Activated naive CD4-positive, alpha-beta T cell treated with anti-CD3 and anti-CD28 coated beads, Interleukin-2, amount 10 ng/mL, durations not matched to agents 7 days and 5 days (primary cell): ENCODE results near the gene CACNB2.
"Not testable (repeated sequence)": the region's sequence is repeated elsewhere in the genome, so short reads cannot be mapped to it uniquely, and the experiment has no call there.

Source experiments
- CTCF ChIA-PET: fragments of 350-600 bp; sonication (Branson Sonifier 250); formaldehyde crosslinking; loops from one replicate; lab custom pipeline; 2021; ENCODE audit warnings: antibody characterized with exemption; lab: Charles Lee
- DNase-seq: peaks from one replicate; pipeline ENCODE4 v3.0.0-alpha.2; 2020
- H3K27ac Mint-ChIP-seq: one replicate; pipeline ENCODE4 v1.8.0; 2021; ENCODE audit warnings: mild to moderate bottlenecking, moderate library complexity, mixed read lengths
- H3K27me3 Mint-ChIP-seq: one replicate; pipeline ENCODE4 v1.8.0; 2021; ENCODE audit warnings: mild to moderate bottlenecking, mixed read lengths
- H3K36me3 Mint-ChIP-seq: one replicate; pipeline ENCODE4 v1.8.0; 2021; ENCODE audit warnings: mixed read lengths
- H3K4me1 Mint-ChIP-seq: one replicate; pipeline ENCODE4 v1.8.0; 2021; ENCODE audit warnings: mixed read lengths
- H3K4me3 Mint-ChIP-seq: one replicate; pipeline ENCODE4 v1.8.0; 2021; ENCODE audit warnings: mild to moderate bottlenecking, moderate library complexity, mixed read lengths
- H3K9me3 Mint-ChIP-seq: one replicate; pipeline ENCODE4 v1.8.0; 2021; ENCODE audit warnings: mixed read lengths

CACNB2 gene

DNA sequence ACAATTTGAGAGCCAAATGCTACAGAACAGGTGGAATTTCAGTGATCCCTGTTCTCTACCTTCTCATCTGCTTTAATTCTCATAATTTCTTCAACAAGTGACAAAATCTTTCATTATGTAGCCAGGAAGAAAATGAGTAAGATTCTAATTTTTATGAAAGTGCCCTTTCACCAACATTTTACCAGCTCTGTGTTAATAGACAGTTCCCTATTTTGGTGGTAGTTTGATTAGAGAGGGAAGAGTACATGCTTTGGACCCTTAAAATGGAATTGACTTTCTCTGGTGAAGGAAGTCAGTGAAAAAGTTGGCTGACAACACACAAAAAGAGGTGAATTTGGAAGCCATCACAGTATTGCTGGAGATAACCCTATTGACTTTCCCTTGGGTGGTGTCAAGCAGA, 61.7 kb downstream of the CACNB2 start:
- no peak overlapping the region for H3K4me3 Mint-ChIP-seq

DNA sequence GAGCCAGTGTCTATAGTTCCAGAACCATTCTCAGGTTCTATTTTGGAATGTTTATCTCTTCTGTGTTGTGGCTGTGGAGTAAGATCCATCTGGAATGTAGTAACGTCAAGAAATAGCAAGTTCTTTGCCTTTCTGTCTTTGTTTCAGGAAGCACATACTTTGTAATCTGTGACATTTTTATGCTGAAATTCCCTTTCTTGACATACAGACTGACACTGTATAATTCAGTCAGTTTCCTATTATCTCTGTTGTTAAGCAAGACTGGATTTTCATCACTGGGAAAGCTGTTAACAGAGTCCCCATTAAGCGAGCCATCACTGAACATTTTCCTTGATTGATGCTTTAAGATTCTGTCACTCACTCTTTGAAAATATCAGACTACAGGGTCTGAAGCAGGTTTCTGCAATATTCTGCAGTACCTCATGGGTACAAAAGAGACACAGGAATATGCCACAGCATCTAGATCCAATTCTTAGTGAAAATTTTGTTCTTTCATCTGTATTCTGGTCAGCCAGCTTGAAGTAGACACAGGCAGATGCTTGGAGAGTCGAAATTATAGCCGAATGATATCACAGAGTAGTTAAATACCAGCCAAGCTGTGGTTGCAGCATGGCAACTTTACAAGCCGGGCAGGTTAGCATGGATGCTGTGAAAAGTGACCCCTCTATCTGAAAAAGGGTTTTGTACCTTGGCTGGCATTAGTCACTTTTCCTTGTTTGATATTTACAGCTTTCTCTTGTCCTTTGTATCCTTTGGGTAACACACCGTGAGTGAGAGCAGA, 62.6 kb downstream of the CACNB2 start:
- CTCF ChIA-PET, result no interaction called here
- DNase-seq, result no peak
- no peaks in the 10 kb centered on the region for H3K9me3 Mint-ChIP-seq
- no peaks in the 10 kb centered on the region for H3K36me3 Mint-ChIP-seq
- H3K27ac Mint-ChIP-seq, result no peak overlapping the region
- H3K4me1 Mint-ChIP-seq, result no peaks in the 10 kb centered on the region
- no peaks in the 10 kb centered on the region for H3K27me3 Mint-ChIP-seq
- H3K4me3 Mint-ChIP-seq, result no peak overlapping the region

More for the DNA sequence above, 61.7 kb downstream of the CACNB2 start:
- H3K27me3 Mint-ChIP-seq, result no peaks in the 10 kb centered on the region
- DNase-seq, result no peak
- H3K4me1 Mint-ChIP-seq, result no peaks in the 10 kb centered on the region
- CTCF ChIA-PET, result no interaction called here
- no peaks in the 10 kb centered on the region for H3K36me3 Mint-ChIP-seq
- H3K27ac Mint-ChIP-seq, result no peak overlapping the region
- H3K9me3 Mint-ChIP-seq, result no peaks in the 10 kb centered on the region

DNA sequence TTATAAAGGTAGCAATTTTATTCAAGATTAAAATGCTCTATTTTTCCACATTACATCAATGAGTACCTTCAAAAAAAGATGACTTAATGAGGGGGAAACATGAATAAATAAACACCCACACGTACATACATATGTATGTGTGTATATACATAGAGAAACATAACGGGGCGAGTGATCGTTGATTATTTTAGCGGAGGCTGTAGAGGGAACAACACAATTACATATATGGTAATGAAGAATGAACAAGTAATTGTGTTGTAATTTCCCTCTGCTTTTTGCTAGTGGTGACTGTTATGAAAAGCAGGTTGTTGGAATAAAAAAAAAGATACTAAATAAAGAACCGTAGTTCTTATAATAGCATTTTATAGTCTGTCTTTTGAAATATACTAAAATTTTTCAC, 63.2 kb downstream of the CACNB2 start:
- CTCF ChIA-PET, result no interaction called here
- no peaks in the 10 kb centered on the region for H3K36me3 Mint-ChIP-seq

DNA sequence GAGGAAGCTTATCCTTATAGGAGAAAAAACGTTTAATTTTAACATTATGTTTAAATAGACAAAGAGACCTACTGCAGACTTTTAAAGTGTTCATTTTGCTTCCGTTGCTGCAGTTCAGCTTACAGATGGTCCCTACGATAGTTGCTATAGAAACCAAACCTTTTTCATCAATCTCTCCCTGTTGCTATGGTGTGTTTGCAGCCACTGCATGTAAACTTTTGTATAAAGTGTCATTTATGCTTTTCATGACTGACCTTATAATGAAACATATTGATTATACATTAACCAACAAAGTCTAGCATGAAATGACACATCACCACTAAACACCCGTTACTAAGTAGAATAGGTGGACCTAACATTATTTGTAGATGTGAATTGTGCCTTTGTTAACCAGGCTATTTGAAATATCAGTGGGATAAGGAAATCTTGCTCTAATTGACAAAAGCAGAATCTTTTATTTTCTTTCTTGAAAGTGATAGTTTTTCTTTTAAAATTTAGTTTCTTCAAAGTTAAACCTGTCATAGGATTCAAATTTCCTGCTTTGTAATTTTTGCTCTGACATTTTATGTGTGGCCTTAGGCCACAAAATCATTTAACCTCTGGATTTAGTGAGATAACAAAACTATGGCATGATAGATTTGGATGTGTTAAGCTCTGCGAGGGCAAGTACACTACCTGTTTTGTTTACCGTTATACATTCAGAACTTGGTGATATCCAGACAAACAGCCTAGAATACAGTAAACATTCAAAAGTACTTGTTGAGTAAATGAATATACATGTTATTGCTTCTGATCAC, 64.0 kb downstream of the CACNB2 start:
- H3K27ac Mint-ChIP-seq, result no peak overlapping the region
- no peak for DNase-seq
- CTCF ChIA-PET, result no interaction called here
- no peaks in the 10 kb centered on the region for H3K9me3 Mint-ChIP-seq
- H3K27me3 Mint-ChIP-seq, result no peaks in the 10 kb centered on the region
- no peaks in the 10 kb centered on the region for H3K36me3 Mint-ChIP-seq
- H3K4me1 Mint-ChIP-seq, result no peaks in the 10 kb centered on the region
- H3K4me3 Mint-ChIP-seq, result no peak overlapping the region

More for the DNA sequence above, 63.2 kb downstream of the CACNB2 start:
- H3K27me3 Mint-ChIP-seq, result no peaks in the 10 kb centered on the region
- H3K27ac Mint-ChIP-seq, result no peak overlapping the region
- H3K4me1 Mint-ChIP-seq, result no peaks in the 10 kb centered on the region
- no peaks in the 10 kb centered on the region for H3K9me3 Mint-ChIP-seq
- DNase-seq, result no peak
- no peak overlapping the region for H3K4me3 Mint-ChIP-seq

DNA sequence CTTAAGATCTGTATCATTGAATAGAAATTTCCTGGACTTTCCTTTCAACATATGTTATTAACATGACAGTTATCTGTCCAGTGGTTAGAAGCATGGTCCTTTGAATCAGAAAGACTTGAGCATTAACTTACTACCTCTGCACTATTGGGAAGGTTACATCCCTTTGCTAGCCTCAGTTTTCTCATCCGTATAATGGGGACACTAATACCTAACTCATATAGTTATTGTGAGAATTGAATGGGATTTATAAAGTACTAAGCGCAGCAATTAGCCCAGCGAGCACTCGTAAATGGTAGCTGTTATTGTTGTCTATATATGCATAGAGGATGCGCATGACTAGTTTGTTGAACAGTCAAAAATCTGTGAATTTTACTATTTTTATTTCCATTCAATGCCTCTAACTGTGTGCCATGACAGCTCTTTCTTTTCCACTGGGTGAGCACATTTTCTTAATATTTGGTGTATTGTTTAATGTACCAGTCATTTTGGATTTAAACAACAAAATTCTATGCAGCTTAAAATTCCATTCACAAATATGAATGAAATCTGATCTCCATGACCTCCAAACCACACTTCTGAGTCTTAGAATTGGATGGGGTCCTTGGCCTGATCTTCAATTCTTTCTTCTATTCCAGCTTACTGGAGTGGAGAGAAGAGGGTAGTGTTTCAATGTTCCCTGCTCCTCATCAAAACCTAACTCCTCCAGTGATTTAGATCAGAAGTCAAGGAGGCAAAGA, 65.0 kb downstream of the CACNB2 start:
- DNase-seq, result no peak
- H3K27ac Mint-ChIP-seq, result no peak overlapping the region
- H3K9me3 Mint-ChIP-seq, result no peaks in the 10 kb centered on the region
- no peak overlapping the region for H3K4me3 Mint-ChIP-seq
- no peaks in the 10 kb centered on the region for H3K4me1 Mint-ChIP-seq
- CTCF ChIA-PET, result no interaction called here
- H3K27me3 Mint-ChIP-seq, result no peaks in the 10 kb centered on the region
- H3K36me3 Mint-ChIP-seq, result no peaks in the 10 kb centered on the region

DNA sequence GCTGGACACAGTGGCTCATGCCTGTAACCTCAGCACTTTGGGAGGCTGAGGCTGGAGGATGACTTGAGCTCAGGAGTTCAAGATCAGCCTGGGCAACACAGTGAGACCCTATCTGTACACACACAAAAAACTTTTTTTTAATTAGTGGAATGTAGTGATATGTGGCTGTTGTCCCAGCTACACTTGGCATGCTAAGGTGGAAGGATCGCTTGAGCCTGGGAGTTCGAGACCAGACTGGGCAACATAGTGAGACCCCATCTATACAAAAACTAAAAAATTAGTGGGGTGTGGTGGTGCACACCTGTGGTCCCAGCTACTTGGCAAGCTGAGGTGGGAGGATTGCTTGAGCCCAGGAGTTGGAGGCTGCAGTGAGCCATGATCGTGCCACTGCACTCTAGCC, 68.0 kb downstream of the CACNB2 start:
- CTCF ChIA-PET, H3K4me3 Mint-ChIP-seq: not testable (repeated sequence)

DNA sequence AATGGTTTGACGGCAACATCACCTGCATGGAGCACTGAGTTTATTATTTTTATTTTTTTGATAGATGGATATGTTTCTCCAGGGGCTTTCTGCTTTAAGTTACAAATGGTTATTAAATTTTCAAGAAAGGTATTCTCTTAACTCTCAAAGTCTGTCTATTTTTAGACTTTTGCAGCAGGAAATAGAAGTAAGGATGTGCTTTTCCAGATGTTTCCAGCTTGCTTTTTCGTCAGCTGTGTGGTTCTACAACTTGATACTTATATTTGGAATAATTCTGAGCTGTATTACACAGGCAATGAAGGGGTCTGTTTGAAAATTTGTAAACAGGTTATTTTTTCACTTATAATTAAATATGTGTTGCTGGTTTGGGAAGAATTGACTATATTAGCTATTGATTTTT, 69.0 kb downstream of the CACNB2 start:
- H3K4me1 Mint-ChIP-seq, result no peaks in the 10 kb centered on the region
- H3K4me3 Mint-ChIP-seq, result no peak overlapping the region
- H3K9me3 Mint-ChIP-seq, result no peaks in the 10 kb centered on the region
- no peaks in the 10 kb centered on the region for H3K36me3 Mint-ChIP-seq
- CTCF ChIA-PET, result no interaction called here
- DNase-seq, result no peak
- H3K27ac Mint-ChIP-seq, result no peak overlapping the region
- H3K27me3 Mint-ChIP-seq, result no peaks in the 10 kb centered on the region

More for the DNA sequence above, 68.0 kb downstream of the CACNB2 start:
- H3K4me1 Mint-ChIP-seq, H3K9me3 Mint-ChIP-seq, H3K36me3 Mint-ChIP-seq, DNase-seq, H3K27me3 Mint-ChIP-seq, H3K27ac Mint-ChIP-seq: not testable (repeated sequence)

DNA sequence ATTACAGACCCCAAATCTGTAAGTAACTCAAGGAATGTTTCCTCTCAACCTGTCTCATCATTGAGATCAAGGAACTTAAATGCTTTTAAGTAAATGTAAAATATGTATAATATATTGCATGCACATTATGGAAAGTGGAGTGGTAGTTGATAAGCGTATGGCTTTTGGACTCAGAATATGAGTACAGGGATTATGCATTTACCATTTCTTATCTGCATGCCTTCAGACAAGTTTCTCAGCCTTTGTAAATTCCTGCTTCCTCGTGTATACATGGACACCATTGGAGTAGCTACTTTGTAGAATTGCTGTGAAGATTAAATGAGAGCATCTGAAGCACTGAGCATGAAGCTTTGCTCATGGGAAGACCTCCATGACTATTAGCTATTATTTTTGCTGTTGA, 70.5 kb downstream of the CACNB2 start:
- H3K4me1 Mint-ChIP-seq, result no peaks in the 10 kb centered on the region
- no peak overlapping the region for H3K27ac Mint-ChIP-seq
- no peak overlapping the region for H3K4me3 Mint-ChIP-seq
- H3K9me3 Mint-ChIP-seq, result no peaks in the 10 kb centered on the region
- no peaks in the 10 kb centered on the region for H3K36me3 Mint-ChIP-seq
- CTCF ChIA-PET, result no interaction called here
- no peaks in the 10 kb centered on the region for H3K27me3 Mint-ChIP-seq
- no peak for DNase-seq

DNA sequence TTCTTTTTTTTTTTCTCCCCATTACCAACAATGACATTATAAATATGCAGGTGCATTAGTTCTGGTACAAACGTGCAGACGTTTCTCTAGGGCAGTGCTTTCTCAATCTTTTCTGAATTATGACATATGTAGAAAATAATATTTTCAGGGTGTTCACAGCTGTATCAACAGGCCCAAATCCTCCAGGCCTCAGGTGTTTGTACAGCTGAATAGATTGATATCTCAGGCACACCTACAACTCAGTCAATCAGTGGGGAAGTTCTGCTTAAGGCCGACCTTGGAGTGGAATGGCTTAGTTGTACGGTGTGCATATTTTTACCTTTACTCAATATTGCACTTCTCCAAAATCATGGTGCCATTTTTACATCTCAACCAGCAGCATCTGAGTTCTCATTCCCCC, 71.6 kb downstream of the CACNB2 start:
- Mint-ChIP-seq H3K27me3 (no peaks in the 10 kb centered on the region), H3K4me3 (no peak overlapping the region), H3K4me1 (no peaks in the 10 kb centered on the region), H3K9me3 (no peaks in the 10 kb centered on the region), H3K36me3 (no peaks in the 10 kb centered on the region), H3K27ac (no peak overlapping the region)
- DNase-seq, result no peak
- CTCF ChIA-PET, result no interaction called here

DNA sequence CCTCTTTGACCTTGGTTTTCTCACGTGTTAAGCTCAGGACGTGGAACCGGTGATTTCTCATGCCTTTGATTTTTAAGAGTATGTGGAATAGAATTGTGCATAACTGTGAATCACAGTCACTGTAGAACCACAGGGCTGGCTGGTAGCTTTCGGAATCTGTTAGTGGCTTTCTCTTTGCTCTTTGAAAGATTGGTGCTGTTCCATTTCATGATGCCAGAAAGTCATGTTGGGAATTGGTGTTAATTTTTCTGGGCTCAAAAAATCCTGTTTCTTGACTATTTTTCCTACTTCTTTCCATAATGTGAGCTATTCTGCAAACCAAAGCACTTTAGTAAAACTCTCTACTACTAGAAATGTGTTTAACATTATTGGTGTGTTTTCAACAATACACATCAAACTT, 73.0 kb downstream of the CACNB2 start:
- Mint-ChIP-seq H3K4me1 (no peaks in the 10 kb centered on the region), H3K36me3 (no peaks in the 10 kb centered on the region), H3K4me3 (no peak overlapping the region), H3K9me3 (no peaks in the 10 kb centered on the region), H3K27me3 (no peaks in the 10 kb centered on the region), H3K27ac (no peak overlapping the region)
- DNase-seq, result no peak
- CTCF ChIA-PET, result no interaction called here

DNA sequence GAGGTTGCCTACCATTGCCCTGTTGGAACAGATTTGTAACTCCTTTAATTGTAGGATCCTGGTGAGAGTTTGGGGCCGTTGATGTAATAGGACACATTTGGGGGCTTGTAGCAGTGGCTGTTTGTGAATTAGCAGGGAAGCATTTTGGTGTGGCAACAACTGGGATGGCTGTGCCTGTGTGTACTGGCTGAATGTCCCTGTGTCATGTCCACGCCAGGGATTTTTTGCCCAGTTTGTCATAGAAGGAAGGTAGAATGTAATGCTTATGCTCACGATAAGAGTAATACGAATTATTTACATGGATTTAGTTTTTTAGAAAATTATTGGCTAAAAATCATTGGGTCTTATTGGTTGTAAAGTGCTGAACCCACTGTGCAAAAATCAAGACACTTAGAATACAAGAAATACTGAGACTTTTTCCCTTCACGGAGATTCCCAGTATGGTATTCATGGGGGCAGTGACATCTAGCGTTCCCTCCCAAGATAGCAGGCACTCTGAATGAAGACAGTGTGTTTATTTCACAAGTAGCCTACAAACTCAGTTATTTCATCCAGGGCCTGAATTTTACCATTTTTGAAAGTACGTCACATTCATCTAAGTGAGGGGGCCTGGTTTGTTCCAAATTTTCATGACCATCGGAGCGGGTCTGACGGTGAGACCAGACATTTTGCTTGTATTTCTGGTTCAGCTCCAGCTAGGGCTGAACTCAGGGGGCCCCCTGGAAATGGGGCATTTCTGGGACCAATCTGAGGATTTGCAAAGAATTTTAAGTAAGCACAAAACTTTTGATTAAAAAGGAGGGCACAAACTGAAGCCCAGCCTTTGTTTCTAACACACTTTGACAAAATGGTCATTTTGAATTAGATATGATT, 74.7 kb downstream of the CACNB2 start:
- Mint-ChIP-seq H3K27ac (no peak overlapping the region), H3K9me3 (no peaks in the 10 kb centered on the region), H3K4me1 (no peaks in the 10 kb centered on the region), H3K36me3 (no peaks in the 10 kb centered on the region), H3K4me3 (no peak overlapping the region), H3K27me3 (no peaks in the 10 kb centered on the region)
- CTCF ChIA-PET, result interaction anchor here (0.6 kb wide), 1 partner anchor 425 kb away, joined by 4 read pairs; no protein-coding TSS in a partner anchor
- DNase-seq, result peak; percentile 26

DNA sequence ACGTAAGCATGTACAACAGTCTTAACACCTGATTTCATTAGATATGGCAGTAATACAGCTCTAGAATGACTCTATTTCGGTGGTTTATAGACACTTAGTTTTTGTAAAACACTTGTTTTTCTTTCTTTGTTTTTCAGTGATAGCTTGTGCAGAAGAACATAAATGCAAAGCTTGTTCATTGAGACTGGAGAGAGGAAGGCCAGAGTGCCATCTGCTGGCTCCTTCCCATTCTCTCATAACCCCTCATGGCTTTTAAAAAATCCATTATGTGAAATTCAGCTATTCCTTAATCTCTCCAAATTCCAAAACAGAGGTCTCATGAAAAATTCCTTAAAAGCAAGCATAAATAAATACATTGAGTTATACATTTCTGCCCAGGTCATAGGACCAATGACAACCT, 76.3 kb downstream of the CACNB2 start:
- H3K36me3 Mint-ChIP-seq, result no peaks in the 10 kb centered on the region
- H3K4me3 Mint-ChIP-seq, result no peak overlapping the region
- no peaks in the 10 kb centered on the region for H3K9me3 Mint-ChIP-seq
- H3K27ac Mint-ChIP-seq, result no peak overlapping the region
- no peak for DNase-seq
- no peaks in the 10 kb centered on the region for H3K4me1 Mint-ChIP-seq
- CTCF ChIA-PET, result interaction anchor here (0.7 to 1.1 kb wide), 3 partner anchors 16 to 611 kb away, joined by 3 read pairs; no protein-coding TSS in a partner anchor
- no peaks in the 10 kb centered on the region for H3K27me3 Mint-ChIP-seq

DNA sequence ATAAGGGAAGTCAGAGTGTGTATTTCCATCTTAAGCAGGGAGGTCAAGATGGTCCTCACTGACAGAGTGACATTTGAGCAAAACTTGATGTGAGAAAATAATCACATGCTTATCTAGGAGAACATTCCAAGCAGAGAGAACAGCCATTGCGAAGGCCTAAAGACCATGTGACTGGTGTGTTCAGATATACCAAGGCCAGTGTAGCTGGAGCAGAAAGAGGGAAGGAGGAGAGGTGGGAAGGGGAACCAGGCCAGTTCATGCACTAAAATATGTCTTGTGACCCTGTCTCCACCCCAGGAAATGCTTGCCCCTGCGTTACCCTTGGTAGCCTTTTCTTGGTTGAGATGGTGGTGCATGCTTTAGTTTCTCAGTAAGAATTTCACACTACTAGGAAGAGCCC, 77.4 kb downstream of the CACNB2 start:
- no peak overlapping the region for H3K27ac Mint-ChIP-seq
- no peak for DNase-seq
- CTCF ChIA-PET, result no interaction called here
- H3K27me3 Mint-ChIP-seq, result no peaks in the 10 kb centered on the region
- H3K4me3 Mint-ChIP-seq, result no peak overlapping the region
- H3K36me3 Mint-ChIP-seq, result no peaks in the 10 kb centered on the region
- no peaks in the 10 kb centered on the region for H3K9me3 Mint-ChIP-seq
- H3K4me1 Mint-ChIP-seq, result no peaks in the 10 kb centered on the region

DNA sequence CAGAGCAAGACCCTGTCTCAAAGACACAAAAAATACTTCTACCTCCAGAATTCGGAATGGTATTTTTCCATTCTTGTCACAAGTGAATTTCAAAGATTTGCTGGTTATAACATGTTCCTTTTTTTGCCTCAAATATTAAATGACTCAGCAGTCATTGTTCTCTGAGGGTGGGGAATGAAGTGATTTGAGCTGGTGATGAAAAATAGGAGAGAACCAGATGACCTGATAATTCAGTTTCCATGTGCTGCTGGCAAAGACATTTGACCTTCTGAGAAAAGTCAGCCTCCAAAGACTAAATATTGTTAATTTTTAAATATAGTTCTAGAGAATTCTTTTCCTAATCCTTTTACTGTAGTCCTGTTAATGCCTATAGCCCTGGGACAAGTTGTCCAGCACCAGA, 78.9 kb downstream of the CACNB2 start:
- Mint-ChIP-seq H3K9me3 (no peaks in the 10 kb centered on the region), H3K4me3 (no peak overlapping the region), H3K27ac (no peak overlapping the region), H3K36me3 (no peaks in the 10 kb centered on the region), H3K27me3 (no peaks in the 10 kb centered on the region), H3K4me1 (no peaks in the 10 kb centered on the region)
- DNase-seq, result no peak
- CTCF ChIA-PET, result interaction anchor here (0.6 kb wide), 1 partner anchor 20 kb away, joined by 4 read pairs; no protein-coding TSS in a partner anchor
